ENCODE results near the gene ZNF219. TPM values are rescaled to one million over a fixed set of nuclear protein-coding genes. Genes with fewer than 3 reads are reported as not detected.
A peak's percentile ranks its signal among the peaks of the same experiment; 100 is the strongest.

Gene ZNF219
- total and polyA plus RNA-seq, 2 of the 13 experiments (the other 11 are each of a cell fraction or from before 2014, with no cell fraction given), result 34.5 to 36.6 TPM

DNA sequence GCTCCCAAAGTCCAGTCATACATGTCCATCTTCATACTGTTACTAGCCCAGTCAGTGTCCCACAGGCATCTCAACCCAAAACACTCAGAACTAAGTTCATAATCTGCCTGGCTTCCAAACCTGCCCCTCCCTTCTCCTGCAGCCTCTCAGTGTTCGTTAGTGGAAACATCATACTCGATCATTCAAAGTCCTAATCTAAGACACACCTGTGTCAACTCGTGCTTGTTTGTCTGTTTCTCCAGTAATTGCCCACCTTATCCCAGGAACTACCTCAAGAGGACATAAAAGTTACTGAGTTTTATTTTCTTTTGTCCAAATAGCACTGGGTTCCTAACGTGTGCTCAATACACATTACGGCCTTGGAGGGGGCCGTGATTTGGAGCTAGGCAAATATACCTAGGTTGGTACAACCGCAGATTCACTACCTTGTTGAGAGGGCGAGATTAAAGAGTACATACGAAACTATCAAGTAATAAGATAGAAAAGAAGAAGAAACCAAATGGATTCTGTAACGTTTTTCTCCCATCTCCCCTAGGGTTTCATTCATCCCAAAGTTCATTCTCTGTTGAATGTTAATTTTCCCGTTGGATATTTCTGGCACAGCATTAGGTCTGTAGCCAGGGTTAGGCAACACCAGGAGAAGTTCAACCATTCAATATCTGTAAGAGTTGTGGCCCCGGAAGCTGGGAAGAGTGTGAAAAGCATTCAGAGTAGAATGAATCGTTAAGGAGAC is 37.7 kb downstream of the ZNF219 start (continued):
- TF ChIP-seq, protein P1, sequence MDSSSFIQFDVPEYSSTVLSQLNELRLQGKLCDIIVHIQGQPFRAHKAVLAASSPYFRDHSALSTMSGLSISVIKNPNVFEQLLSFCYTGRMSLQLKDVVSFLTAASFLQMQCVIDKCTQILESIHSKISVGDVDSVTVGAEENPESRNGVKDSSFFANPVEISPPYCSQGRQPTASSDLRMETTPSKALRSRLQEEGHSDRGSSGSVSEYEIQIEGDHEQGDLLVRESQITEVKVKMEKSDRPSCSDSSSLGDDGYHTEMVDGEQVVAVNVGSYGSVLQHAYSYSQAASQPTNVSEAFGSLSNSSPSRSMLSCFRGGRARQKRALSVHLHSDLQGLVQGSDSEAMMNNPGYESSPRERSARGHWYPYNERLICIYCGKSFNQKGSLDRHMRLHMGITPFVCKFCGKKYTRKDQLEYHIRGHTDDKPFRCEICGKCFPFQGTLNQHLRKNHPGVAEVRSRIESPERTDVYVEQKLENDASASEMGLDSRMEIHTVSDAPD (CRISPR knock-in tag; IDR thresholded peaks at IDR 0.05), result peak; percentile 71; the same call in 1 of the 2 replicates
- TF ChIP-seq ZMYM4 (CRISPR knock-in tag; IDR thresholded peaks at IDR 0.05) (0 out of 2 replicates have a peak, but pooled peaks have one; percentile 23), ZNF30 (CRISPR knock-in tag; IDR thresholded peaks at IDR 0.05) (no peak), ZNF878 (CRISPR knock-in tag; IDR thresholded peaks at IDR 0.05) (no peak), ZNF609 (CRISPR knock-in tag; IDR thresholded peaks at IDR 0.05; ENCODE audit: borderline replicate concordance) (peak; percentile 36; the same call in 1 of the 2 replicates), HNF4A (CRISPR knock-in tag; IDR thresholded peaks at IDR 0.05) (peak; percentile 36; the same call in 1 of the 2 replicates), MYPOP (CRISPR knock-in tag; IDR thresholded peaks at IDR 0.05) (no peak), HNRNPL (IDR thresholded peaks at IDR 0.05; ENCODE audit: low read depth, low read length) (no peak), AFF4 (CRISPR knock-in tag; IDR thresholded peaks at IDR 0.05) (no peak)
- TF ChIP-seq, protein P2, sequence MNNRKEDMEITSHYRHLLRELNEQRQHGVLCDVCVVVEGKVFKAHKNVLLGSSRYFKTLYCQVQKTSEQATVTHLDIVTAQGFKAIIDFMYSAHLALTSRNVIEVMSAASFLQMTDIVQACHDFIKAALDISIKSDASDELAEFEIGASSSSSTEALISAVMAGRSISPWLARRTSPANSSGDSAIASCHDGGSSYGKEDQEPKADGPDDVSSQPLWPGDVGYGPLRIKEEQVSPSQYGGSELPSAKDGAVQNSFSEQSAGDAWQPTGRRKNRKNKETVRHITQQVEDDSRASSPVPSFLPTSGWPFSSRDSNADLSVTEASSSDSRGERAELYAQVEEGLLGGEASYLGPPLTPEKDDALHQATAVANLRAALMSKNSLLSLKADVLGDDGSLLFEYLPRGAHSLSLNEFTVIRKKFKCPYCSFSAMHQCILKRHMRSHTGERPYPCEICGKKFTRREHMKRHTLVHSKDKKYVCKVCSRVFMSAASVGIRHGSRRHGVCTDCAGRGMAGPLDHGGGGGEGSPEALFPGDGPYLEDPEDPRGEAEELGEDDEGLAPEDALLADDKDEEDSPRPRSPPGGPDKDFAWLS (CRISPR knock-in tag; IDR thresholded peaks at IDR 0.05; ENCODE audit: borderline replicate concordance), result no peak
- TF ChIP-seq, protein P3, sequence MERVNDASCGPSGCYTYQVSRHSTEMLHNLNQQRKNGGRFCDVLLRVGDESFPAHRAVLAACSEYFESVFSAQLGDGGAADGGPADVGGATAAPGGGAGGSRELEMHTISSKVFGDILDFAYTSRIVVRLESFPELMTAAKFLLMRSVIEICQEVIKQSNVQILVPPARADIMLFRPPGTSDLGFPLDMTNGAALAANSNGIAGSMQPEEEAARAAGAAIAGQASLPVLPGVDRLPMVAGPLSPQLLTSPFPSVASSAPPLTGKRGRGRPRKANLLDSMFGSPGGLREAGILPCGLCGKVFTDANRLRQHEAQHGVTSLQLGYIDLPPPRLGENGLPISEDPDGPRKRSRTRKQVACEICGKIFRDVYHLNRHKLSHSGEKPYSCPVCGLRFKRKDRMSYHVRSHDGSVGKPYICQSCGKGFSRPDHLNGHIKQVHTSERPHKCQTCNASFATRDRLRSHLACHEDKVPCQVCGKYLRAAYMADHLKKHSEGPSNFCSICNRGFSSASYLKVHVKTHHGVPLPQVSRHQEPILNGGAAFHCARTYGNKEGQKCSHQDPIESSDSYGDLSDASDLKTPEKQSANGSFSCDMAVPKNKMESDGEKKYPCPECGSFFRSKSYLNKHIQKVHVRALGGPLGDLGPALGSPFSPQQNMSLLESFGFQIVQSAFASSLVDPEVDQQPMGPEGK (CRISPR knock-in tag; IDR thresholded peaks at IDR 0.05), result peak; percentile 26; the same call in 1 of the 2 replicates

All from HepG2 (cell line).